Pancreas (tissue), 10 donors: ENCODE data around the gene ASIC5. TPM values are rescaled to one million over a fixed set of nuclear protein-coding genes. Genes with fewer than 3 reads are reported as not detected.

Source experiments
- ATAC-seq, 4 donors: fragments of 200-7000 bp; cut with Tn5 transposase; one replicate each; pipeline versions ENCODE4 v1.8.0 to v1.9.1; 2020; ENCODE audit warnings: mild to moderate bottlenecking in 4 of 4, moderate library complexity in 4 of 4
- DNase-seq, 6 donors: peaks; one replicate each; pipeline ENCODE4 v3.0.0-alpha.2; 2020
- FAIRE-seq: peaks from 2 replicates; lab custom pipeline; 2012; peaks lifted over from hg19 to GRCh38; lab: Jason Lieb, UNC
- H3K27ac ChIP-seq, 4 donors: fragments of 200-600 bp; sonication (generic); 1 replicate in 3 of 4; 2 replicates in 1 of 4; pipeline versions ENCODE4 v1.5.0 to v1.8.0; 2020
- H3K27me3 ChIP-seq, 4 donors: fragments of 200-600 bp; one replicate each; pipeline ENCODE4 v1.8.0; 2021
- H3K36me3 ChIP-seq, 3 donors: fragments of 200-600 bp; sonication (generic) in 1 of 3; one replicate each; pipeline versions ENCODE4 v1.5.0 to v1.8.0; 2020 to 2021
- H3K4me1 ChIP-seq, 3 donors: fragments of 200-600 bp; one replicate each; pipeline ENCODE4 v1.8.0; 2021
- H3K4me3 ChIP-seq, 4 donors: fragments of 200-600 bp; sonication (generic) in 2 of 4; one replicate each; pipeline versions ENCODE4 v1.5.0 to v1.8.0; 2020 to 2021
- H3K9me3 ChIP-seq, 4 donors: fragments of 200-600 bp; one replicate each; pipeline ENCODE4 v1.8.0; 2021
- CTCF ChIP-seq, 4 donors: fragments of 200-600 bp; sonication (generic) in 3 of 4; IDR thresholded peaks; one replicate each; pipeline versions ENCODE4 v1.5.0 to v1.8.0; 2021; ENCODE audit warnings: antibody characterized with exemption in 4 of 4
- WGBS, 2 donors: extraction: QIAGEN DNeasy Blood & Tissue Kit; methylation state at CpG; one replicate each; pipeline ENCODE4 v1.1.7; 2013; 5-methylcytosine and 5-hydroxymethylcytosine counted together
- intact Hi-C, 3 donors: fragments of 100-400 bp; cut with DNase I; formaldehyde crosslinking; loops; one replicate each; pipeline versions ENCODE4 v1.11.1 to v1.14.2; 2022
- polyA plus RNA-seq, 2 donors: library from polyadenylated mRNA; stranded (reverse); fragments of 200-250 nt; gene quantifications; one replicate each; pipeline ENCODE4 v1.2.3, GENCODE V29; 2013
- total RNA-seq, 6 donors: library from RNA; stranded (reverse); fragmentation: NEBNext Ultra II Directional in 4 of 6; extraction: Animal tissue kit (Norgen Biotek cat#: 25700) in 4 of 6; gene quantifications; one replicate each; pipeline versions ENCODE4 v1.2.1 to v1.2.4, GENCODE V29; 2021 to 2023
- donor health status: healthy with polysubstance abuse.
- donor health status: DM: no; HTN: no; CAD: no; lungs with moderate emphysema.
- donor health status: DM: no; HTN: no; CAD: no.
- donor health status: control.
- donor health status: control.
- donor health status: Bipolar disorder and iron deficiency.
- donor health status: DM: yes; HTN: yes; CAD: no.
- donor health status: DM: no; HTN: no; CAD: no.
- donor health status: DM: no; HTN: no; CAD: no.
- donor health status: DM: yes; HTN: yes; CAD: no.

Gene ASIC5
- total and polyA plus RNA-seq, 8 donors = not detected

- FAIRE-seq = no peak
- WGBS, 2 donors = 44 to 46% methylated on average over 3 of the region's 3 CpGs
- DNase-seq = no peak
- H3K4me3 ChIP-seq = no peak overlapping the region
- no peaks in the 10 kb centered on the region for H3K9me3 ChIP-seq
- H3K4me1 ChIP-seq = peaks cover 0 to 8% (median 6%) of the 10 kb centered on the region in 3 donors
- no peaks in the 10 kb centered on the region for H3K27me3 ChIP-seq
- H3K27ac ChIP-seq = no peak overlapping the region
- ATAC-seq = no peak
- intact Hi-C loops = no loop called here
- no peak for TF ChIP-seq CTCF (IDR thresholded peaks at IDR 0.05)
- H3K36me3 ChIP-seq = no peaks in the 10 kb centered on the region
Measured at GRCh38 chr4:155891058-155891457, 25.0 kb upstream of the ASIC5 start.

GRCh38 chr4:155889946-155890345 lies 23.9 kb upstream of the ASIC5 start:
- no peak for ATAC-seq
- H3K4me3 ChIP-seq = no peak overlapping the region
- no peak for DNase-seq
- H3K36me3 ChIP-seq = no peaks in the 10 kb centered on the region
- 88 to 89% methylated on average over 2 of the region's 2 CpGs for WGBS, 2 donors
- FAIRE-seq = no peak
- H3K4me1 ChIP-seq = peaks cover 0 to 8% (median 6%) of the 10 kb centered on the region in 3 donors
- TF ChIP-seq CTCF (IDR thresholded peaks at IDR 0.05) = no peak
- H3K27ac ChIP-seq = peak overlapping the region in 1 of 4 donors; percentile 25
- intact Hi-C loops = no loop called here
- no peaks in the 10 kb centered on the region for H3K27me3 ChIP-seq
- no peaks in the 10 kb centered on the region for H3K9me3 ChIP-seq

DNA sequence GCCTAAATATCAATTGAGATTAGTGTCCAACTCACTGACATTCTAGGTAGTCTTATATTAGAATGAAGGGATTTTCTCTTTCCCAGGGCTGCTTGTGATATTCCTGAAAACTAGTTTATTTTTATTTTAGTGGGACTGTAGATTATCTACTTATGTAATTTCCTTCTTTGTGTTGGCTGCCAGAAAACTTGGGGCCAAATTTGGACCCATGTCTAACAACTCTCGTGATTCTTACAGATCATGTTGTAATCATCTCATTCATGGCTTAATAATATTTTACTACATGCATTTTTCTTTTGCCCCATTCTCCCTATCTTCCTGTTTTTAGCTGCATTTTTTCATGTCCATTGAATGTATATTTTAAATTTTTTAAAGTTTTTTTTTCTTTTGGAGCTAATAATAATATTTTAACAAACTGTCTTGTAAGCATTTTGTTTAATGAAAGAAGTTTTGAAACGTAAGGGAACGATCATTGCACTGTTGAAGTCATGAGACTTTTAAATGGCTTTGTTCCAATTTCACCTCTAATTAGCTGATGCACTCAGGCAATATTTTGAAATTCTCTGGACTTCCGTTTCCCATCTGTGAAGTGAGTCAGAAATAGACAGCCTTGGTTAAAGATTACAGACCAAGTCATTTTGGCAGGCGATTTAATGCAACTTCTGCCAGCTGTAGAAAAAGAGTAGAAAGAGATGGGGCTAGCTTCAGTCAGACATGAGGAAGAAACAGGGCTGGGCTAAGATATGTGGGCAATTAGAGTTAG lies 23.1 kb upstream of the ASIC5 start:
- TF ChIP-seq CTCF (IDR thresholded peaks at IDR 0.05) = no peak
- no peaks in the 10 kb centered on the region for H3K36me3 ChIP-seq
- peaks cover 0 to 8% (median 6%) of the 10 kb centered on the region in 3 donors for H3K4me1 ChIP-seq
- H3K9me3 ChIP-seq = no peaks in the 10 kb centered on the region
- H3K27ac ChIP-seq = peak overlapping the region in 2 of 4 donors; percentile 30 to 51
- intact Hi-C loops = no loop called here
- H3K27me3 ChIP-seq = no peaks in the 10 kb centered on the region
- peak; percentile 64 to 91 (median 88) for ATAC-seq
- no peak overlapping the region for H3K4me3 ChIP-seq
- DNase-seq = peak in 2 of 6 donors; percentile 15 to 39
- WGBS, 2 donors = 10 to 17% methylated on average over 5 of the region's 5 CpGs
- FAIRE-seq = no peak

DNA sequence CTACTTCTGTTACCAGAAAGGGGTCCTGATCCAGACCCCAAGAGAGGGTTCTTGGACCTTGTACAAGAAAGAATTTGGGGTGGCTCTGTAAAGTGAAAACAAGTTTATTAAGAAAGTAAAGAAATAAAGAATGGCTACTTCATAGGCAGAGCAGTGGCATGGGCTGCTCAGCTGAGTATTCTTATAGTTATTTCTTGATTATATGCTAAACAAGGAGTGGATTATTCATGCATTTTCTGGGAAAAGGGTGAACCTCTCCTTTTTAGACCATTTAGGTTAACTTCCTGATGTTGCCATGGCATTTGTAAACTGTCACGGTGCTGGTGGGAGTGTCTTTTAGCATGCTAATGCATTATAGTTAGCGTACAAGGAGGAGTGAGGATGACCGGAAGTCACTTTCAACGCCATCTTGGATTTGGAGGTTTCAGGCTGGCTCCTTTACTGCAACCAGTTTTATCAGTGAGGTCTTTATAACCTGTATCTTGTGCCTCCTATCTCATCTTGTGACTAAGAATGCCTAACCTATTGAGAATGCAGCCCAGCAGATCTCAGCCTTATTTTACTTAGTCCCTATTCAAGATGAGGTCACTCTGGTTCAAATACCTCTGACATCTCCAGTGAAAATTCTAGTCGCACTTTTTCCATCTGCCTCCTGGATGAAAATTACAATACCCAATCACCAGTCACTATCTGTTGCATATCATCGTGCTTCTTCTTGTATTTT lies 21.9 kb upstream of the ASIC5 start:
- no peaks in the 10 kb centered on the region for H3K36me3 ChIP-seq
- 55 to 60% methylated on average over 6 of the region's 6 CpGs for WGBS, 2 donors
- peaks cover 0 to 8% (median 6%) of the 10 kb centered on the region in 3 donors for H3K4me1 ChIP-seq
- no peak for FAIRE-seq
- ATAC-seq = no peak
- no peaks in the 10 kb centered on the region for H3K27me3 ChIP-seq
- no peaks in the 10 kb centered on the region for H3K9me3 ChIP-seq
- TF ChIP-seq CTCF (IDR thresholded peaks at IDR 0.05) = no peak
- H3K4me3 ChIP-seq = no peak overlapping the region
- peak overlapping the region in 1 of 4 donors; percentile 51 for H3K27ac ChIP-seq
- intact Hi-C loops = no loop called here
- no peak for DNase-seq
